ENCODE results near the gene ZBTB21.

GRCh38 chr21:41991659-41992058 is 18.5 kb downstream of the ZBTB21 start:
- TF ChIP-seq POLR2A (IDR thresholded peaks at IDR 0.05): no peak
- TF ChIP-seq CTCF (IDR thresholded peaks at IDR 0.05): no peak
